Small intestine (tissue), 7 donors: ENCODE data around the gene CRACDL. TPM values are rescaled to one million over a fixed set of nuclear protein-coding genes. Genes with fewer than 3 reads are reported as not detected.

Experiments
- DNase-seq, 2 donors: peaks; one replicate each; pipeline versions ENCODE4 v3.0.0 to v3.0.0-alpha.2; 2013
- FAIRE-seq: peaks from 2 replicates; lab custom pipeline; 2012; peaks lifted over from hg19 to GRCh38; lab: Jason Lieb, UNC
- H3K27ac ChIP-seq, 3 donors: one replicate each; pipeline ENCODE4 v1.5.1; 2013; ENCODE audit warnings: low read length in 2 of 3, mild to moderate bottlenecking in 2 of 3, control low read depth in 1 of 3, inconsistent platforms in 1 of 3, low read depth in 1 of 3, moderate library complexity in 1 of 3
- H3K27me3 ChIP-seq, 3 donors: one replicate each; pipeline ENCODE4 v1.6.1; 2013; ENCODE audit warnings: low read length in 3 of 3, inconsistent platforms in 1 of 3; ENCODE audit not compliant: control insufficient read depth in 3 of 3, insufficient read depth in 3 of 3
- H3K36me3 ChIP-seq, 3 donors: one replicate each; pipeline ENCODE4 v1.6.1; 2013; ENCODE audit warnings: low read length in 3 of 3, inconsistent platforms in 1 of 3, low read depth in 1 of 3, mild to moderate bottlenecking in 1 of 3, moderate library complexity in 1 of 3; ENCODE audit not compliant: control insufficient read depth in 3 of 3, insufficient read depth in 2 of 3
- H3K4me1 ChIP-seq, 3 donors: one replicate each; pipeline ENCODE4 v1.6.1; 2013; ENCODE audit warnings: low read length in 2 of 3, inconsistent platforms in 1 of 3, low read depth in 1 of 3, mild to moderate bottlenecking in 1 of 3, moderate library complexity in 1 of 3; ENCODE audit not compliant: control insufficient read depth in 3 of 3, insufficient read depth in 2 of 3
- H3K4me3 ChIP-seq, 3 donors: one replicate each; pipeline ENCODE4 v1.5.1; 2013; ENCODE audit warnings: low read length in 3 of 3, control low read depth in 1 of 3, inconsistent platforms in 1 of 3, low read depth in 1 of 3, mild to moderate bottlenecking in 1 of 3, moderate library complexity in 1 of 3
- H3K9me3 ChIP-seq, 2 donors: one replicate each; pipeline ENCODE4 v1.6.1; 2013; ENCODE audit warnings: low read depth in 1 of 2, low read length in 1 of 2; ENCODE audit not compliant: control insufficient read depth in 2 of 2, insufficient read depth in 1 of 2
- WGBS, 3 donors: extraction: QIAGEN DNeasy Blood & Tissue Kit; methylation state at CpG; one replicate each; pipeline ENCODE4 v1.1.7; 2013; 5-methylcytosine and 5-hydroxymethylcytosine counted together
- polyA plus RNA-seq, 4 donors: library from polyadenylated mRNA; stranded (reverse) in 3 of 4; unstranded in 1 of 4; fragments of 200-250 nt in 3 of 4; fragments of 120-200 nt in 1 of 4; gene quantifications; one replicate each; pipeline versions ENCODE4 v1.2.1 to v1.2.3, GENCODE V29; 2013
- donor health status: healthy with polysubstance abuse.
- donor health status: control.
- donor health status: control.
- donor health status: Bipolar disorder and iron deficiency.
- donor health status: healthy.

Gene CRACDL
- polyA plus RNA-seq, 4 donors, result 3.0 to 10.3 (median 7.3) TPM

DNA sequence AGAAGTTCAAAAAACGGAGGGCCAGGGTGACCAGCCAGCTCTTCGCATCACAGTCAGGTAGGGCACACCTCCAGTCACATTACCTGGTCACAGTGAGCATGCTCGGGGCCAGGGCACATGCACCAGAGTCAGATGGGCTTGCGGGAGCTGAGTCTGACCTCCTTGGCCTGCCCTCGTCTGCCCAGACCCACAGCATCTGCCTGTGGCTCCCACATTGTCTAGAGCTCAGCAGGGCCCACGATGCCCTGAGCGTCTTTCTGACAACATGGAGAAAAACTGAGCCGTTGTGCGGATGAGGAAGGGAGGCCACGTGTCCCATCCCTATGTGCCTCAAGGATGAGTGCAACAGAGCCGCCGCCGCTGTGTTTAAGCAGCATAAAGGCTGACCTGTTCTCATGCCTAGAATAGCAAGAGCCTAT is 37.6 kb downstream of the CRACDL start:
- no peaks in the 10 kb centered on the region for H3K27me3 ChIP-seq
- no peaks in the 10 kb centered on the region for H3K4me1 ChIP-seq
- DNase-seq, result no peak
- H3K4me3 ChIP-seq, result no peak overlapping the region
- 88 to 92% (median 90%) methylated on average over 13 of the region's 13 CpGs for WGBS, 3 donors
- H3K9me3 ChIP-seq, result no peaks in the 10 kb centered on the region
- no peak for FAIRE-seq
- H3K36me3 ChIP-seq, result no peaks in the 10 kb centered on the region
- H3K27ac ChIP-seq, result no peak overlapping the region

- Histone ChIP-seq H3K9me3 (no peaks in the 10 kb centered on the region), H3K4me1 (no peaks in the 10 kb centered on the region), H3K27ac (no peak overlapping the region), H3K36me3 (no peaks in the 10 kb centered on the region), H3K27me3 (no peaks in the 10 kb centered on the region), H3K4me3 (no peak overlapping the region)
- 94 to 97% (median 94%) methylated on average over 4 of the region's 4 CpGs for WGBS, 3 donors
- DNase-seq, result no peak
- no peak for FAIRE-seq
These were observed 38.3 kb downstream of the CRACDL start for GRCh38 chr2:98897746-98898145.

GRCh38 chr2:98896944-98897343 is 39.1 kb downstream of the CRACDL start:
- 91 to 92% (median 91%) methylated on average over 9 of the region's 9 CpGs for WGBS, 3 donors
- Histone ChIP-seq H3K36me3 (no peaks in the 10 kb centered on the region), H3K4me1 (no peaks in the 10 kb centered on the region), H3K27me3 (no peaks in the 10 kb centered on the region), H3K9me3 (no peaks in the 10 kb centered on the region), H3K4me3 (no peak overlapping the region), H3K27ac (no peak overlapping the region)
- no peak for DNase-seq
- no peak for FAIRE-seq

GRCh38 chr2:98896416-98896815 is 39.6 kb downstream of the CRACDL start:
- 34 to 47% (median 38%) methylated on average over 2 of the region's 2 CpGs for WGBS, 3 donors
- Histone ChIP-seq H3K36me3 (no peaks in the 10 kb centered on the region), H3K4me3 (no peak overlapping the region), H3K27me3 (no peaks in the 10 kb centered on the region), H3K4me1 (no peaks in the 10 kb centered on the region), H3K27ac (no peak overlapping the region), H3K9me3 (no peaks in the 10 kb centered on the region)
- DNase-seq (no peak), FAIRE-seq (no peak)

DNA sequence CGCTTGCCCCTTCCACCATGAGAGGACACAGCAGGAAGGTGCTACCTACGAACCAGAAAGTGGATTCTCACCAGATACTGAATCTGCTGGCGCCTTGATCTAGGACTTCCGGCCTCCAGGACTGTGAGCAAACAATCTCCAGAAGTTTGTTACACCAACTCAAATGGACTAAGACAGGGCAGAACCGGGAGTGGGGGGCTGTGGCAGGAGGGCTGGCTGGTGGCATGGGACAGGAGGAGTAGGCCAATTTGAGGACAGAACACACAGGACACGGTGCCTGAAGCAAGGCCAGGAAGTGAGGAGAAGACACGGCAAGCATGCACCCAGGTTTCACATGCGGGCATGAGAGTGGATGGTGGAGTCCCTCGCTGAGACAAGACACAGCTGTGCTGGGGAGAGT is 40.1 kb downstream of the CRACDL start:
- FAIRE-seq, result no peak
- no peak for DNase-seq

DNA sequence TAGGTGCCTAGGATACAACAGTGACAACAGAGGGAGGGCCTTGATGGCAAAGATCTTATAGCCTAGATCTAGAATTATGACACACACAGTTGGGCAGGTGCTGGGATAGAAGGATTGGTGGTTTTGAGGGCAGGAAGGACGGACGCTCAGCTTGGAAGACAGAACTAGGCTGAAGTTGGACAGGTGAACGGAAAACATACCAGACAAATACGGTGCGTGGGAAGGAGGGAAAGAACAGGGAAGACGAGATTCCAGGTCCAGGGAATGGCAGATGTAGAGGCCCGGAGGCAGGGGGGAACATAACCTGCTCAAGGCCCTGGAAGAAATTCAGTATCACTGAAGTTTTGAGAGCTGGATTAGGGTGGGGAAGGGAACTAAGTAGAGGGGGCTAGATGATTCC is 40.8 kb downstream of the CRACDL start:
- FAIRE-seq (no peak), DNase-seq (no peak)
- no peak overlapping the region for H3K27ac ChIP-seq
- no peaks in the 10 kb centered on the region for H3K27me3 ChIP-seq
- no peaks in the 10 kb centered on the region for H3K36me3 ChIP-seq
- no peaks in the 10 kb centered on the region for H3K4me1 ChIP-seq
- no peaks in the 10 kb centered on the region for H3K9me3 ChIP-seq
- H3K4me3 ChIP-seq, result no peak overlapping the region
- WGBS, 3 donors, result 89 to 92% (median 91%) methylated on average over 7 of the region's 7 CpGs

More for the DNA sequence above, 40.1 kb downstream of the CRACDL start:
- WGBS, 3 donors, result 77 to 87% (median 87%) methylated on average over 9 of the region's 9 CpGs
- Histone ChIP-seq H3K4me3 (no peak overlapping the region), H3K27me3 (no peaks in the 10 kb centered on the region), H3K27ac (no peak overlapping the region), H3K9me3 (no peaks in the 10 kb centered on the region), H3K36me3 (no peaks in the 10 kb centered on the region), H3K4me1 (no peaks in the 10 kb centered on the region)

GRCh38 chr2:98894331-98895000 is 41.6 kb downstream of the CRACDL start:
- no peak overlapping the region for H3K27ac ChIP-seq
- WGBS, 3 donors, result 89 to 91% (median 90%) methylated on average over 11 of the region's 11 CpGs
- FAIRE-seq, result no peak
- H3K9me3 ChIP-seq, result no peaks in the 10 kb centered on the region
- DNase-seq, result no peak
- H3K36me3 ChIP-seq, result no peaks in the 10 kb centered on the region
- H3K4me3 ChIP-seq, result no peak overlapping the region
- no peaks in the 10 kb centered on the region for H3K27me3 ChIP-seq
- H3K4me1 ChIP-seq, result no peaks in the 10 kb centered on the region

GRCh38 chr2:98893911-98894321 is 42.1 kb downstream of the CRACDL start:
- no peaks in the 10 kb centered on the region for H3K9me3 ChIP-seq
- no peaks in the 10 kb centered on the region for H3K4me1 ChIP-seq
- H3K27me3 ChIP-seq, result no peaks in the 10 kb centered on the region
- WGBS, 3 donors, result 77 to 85% (median 84%) methylated on average over 10 of the region's 10 CpGs
- no peak overlapping the region for H3K4me3 ChIP-seq
- no peaks in the 10 kb centered on the region for H3K36me3 ChIP-seq
- FAIRE-seq (no peak), DNase-seq (no peak)
- no peak overlapping the region for H3K27ac ChIP-seq

- H3K4me3 ChIP-seq, result no peak overlapping the region
- 91 to 95% (median 93%) methylated on average over 6 of the region's 6 CpGs for WGBS, 3 donors
- no peak overlapping the region for H3K27ac ChIP-seq
- no peaks in the 10 kb centered on the region for H3K9me3 ChIP-seq
- no peak for FAIRE-seq
- no peak for DNase-seq
- no peaks in the 10 kb centered on the region for H3K4me1 ChIP-seq
- no peaks in the 10 kb centered on the region for H3K36me3 ChIP-seq
- no peaks in the 10 kb centered on the region for H3K27me3 ChIP-seq
These were observed 43.2 kb downstream of the CRACDL start for GRCh38 chr2:98892871-98893270.
